H1 (cell line): ENCODE measurements around the gene ZMIZ1. TPM values are rescaled to one million over a fixed set of nuclear protein-coding genes. Genes with fewer than 3 reads are reported as not detected.

Experiments used
- CTCF ChIA-PET: fragments of 300-600 bp; sonication (Branson Sonifier 250); formaldehyde crosslinking; loops from one replicate; lab custom pipeline; 2021; ENCODE audit not compliant: partially characterized antibody; lab: Charles Lee
- POLR2A ChIA-PET: fragments of 300-600 bp; sonication (Branson Sonifier 250); formaldehyde crosslinking; loops from one replicate; lab custom pipeline; 2021; ENCODE audit warnings: inconsistent platforms; ENCODE audit not compliant: partially characterized antibody; lab: Charles Lee
- DNase-seq, 2 experiments: peaks; one replicate each; pipeline versions ENCODE4 v3.0.0 to v3.0.0-alpha.2; 2010 to 2022; ENCODE audit warnings: low spot score in 2 of 2, low read depth in 1 of 2, mixed read lengths in 1 of 2
- FAIRE-seq: peaks from 2 replicates; lab custom pipeline; 2011; peaks lifted over from hg19 to GRCh38; lab: Jason Lieb, UNC
- H2AFZ ChIP-seq: 2 replicates; pipeline ENCODE4 v1.8.1; 2012; ENCODE audit warnings: low read length, inconsistent platforms
- H2AK5ac ChIP-seq: 2 replicates; pipeline ENCODE4 v1.6.1; 2013; ENCODE audit warnings: low read depth, low read length
- H2BK120ac ChIP-seq: replicated peaks from 2 replicates; pipeline ENCODE3; 2013; ENCODE audit warnings: low read depth, low read length, inconsistent platforms
- H2BK12ac ChIP-seq: 2 replicates; pipeline ENCODE4 v1.6.1; 2013; ENCODE audit warnings: low read depth, low read length
- H2BK15ac ChIP-seq: 2 replicates; pipeline ENCODE4 v1.6.1; 2013; ENCODE audit warnings: low read length
- H2BK20ac ChIP-seq: 2 replicates; pipeline ENCODE4 v1.6.1; 2013; ENCODE audit warnings: low read length
- H2BK5ac ChIP-seq: 2 replicates; pipeline ENCODE4 v1.6.1; 2013; ENCODE audit warnings: low read depth, low read length
- H3K14ac ChIP-seq: 2 replicates; pipeline ENCODE4 v1.6.1; 2013; ENCODE audit warnings: inconsistent platforms; ENCODE audit not compliant: insufficient read length
- H3K18ac ChIP-seq: 2 replicates; pipeline ENCODE4 v1.6.1; 2013; ENCODE audit warnings: low read length; ENCODE audit errors: extremely low read depth
- H3K23ac ChIP-seq: 2 replicates; pipeline ENCODE4 v1.6.1; 2013; ENCODE audit warnings: inconsistent platforms; ENCODE audit not compliant: insufficient read length
- H3K23me2 ChIP-seq: 2 replicates; pipeline ENCODE4 v1.6.1; 2013; ENCODE audit warnings: low read depth, low read length
- H3K27ac ChIP-seq: 2 replicates; pipeline ENCODE4 v1.6.1; 2011; ENCODE audit warnings: low read depth, low read length, inconsistent platforms
- H3K27me3 ChIP-seq, 4 experiments: replicated peaks in 1 of 4; 1 replicate in 1 of 4; 2 replicates in 3 of 4; pipeline versions ENCODE4 v1.6.1 to v1.8.1; 2011 to 2013; ENCODE audit warnings: low read length in 3 of 4, mild to moderate bottlenecking in 3 of 4, inconsistent platforms in 2 of 4, mixed read lengths in 2 of 4, moderate library complexity in 1 of 4; ENCODE audit not compliant: control insufficient read depth in 3 of 4, insufficient read depth in 3 of 4; ENCODE audit errors: extremely low read depth in 1 of 4
- H3K36me3 ChIP-seq, 4 experiments: 2 replicates each; pipeline versions ENCODE4 v1.6.1 to v1.8.1; 2011 to 2013; ENCODE audit warnings: mild to moderate bottlenecking in 4 of 4, low read length in 3 of 4, moderate library complexity in 2 of 4, control low read depth in 1 of 4, inconsistent platforms in 1 of 4; ENCODE audit not compliant: insufficient read depth in 4 of 4, control insufficient read depth in 2 of 4
- H3K4ac ChIP-seq: replicated peaks from 2 replicates; pipeline ENCODE3; 2013; ENCODE audit warnings: low read length, low read depth, mixed read lengths, inconsistent platforms; ENCODE audit not compliant: insufficient read length
- H3K4me1 ChIP-seq, 4 experiments: replicated peaks in 1 of 4; 1 replicate in 1 of 4; 2 replicates in 3 of 4; pipeline versions ENCODE4 v1.6.1 to v1.8.1; 2011 to 2013; ENCODE audit warnings: low read length in 3 of 4, inconsistent platforms in 2 of 4, mixed read lengths in 1 of 4; ENCODE audit not compliant: insufficient read depth in 4 of 4, control insufficient read depth in 3 of 4
- H3K4me2 ChIP-seq, 2 experiments: 2 replicates each; pipeline versions ENCODE4 v1.6.1 to v1.8.1; 2011 to 2013; ENCODE audit warnings: low read depth in 2 of 2, low read length in 2 of 2, control low read depth in 1 of 2, inconsistent platforms in 1 of 2, mild to moderate bottlenecking in 1 of 2; ENCODE audit not compliant: insufficient read depth in 1 of 2
- H3K4me3 ChIP-seq, 4 experiments: fragments of 200-600, 300-600 bp in 1 of 4; sonication (generic), shearing (Covaris generic), sonication (Bioruptor Twin) in 1 of 4; 2 replicates each; pipeline versions ENCODE4 v1.5.1 to v1.8.1; 2011 to 2016; ENCODE audit warnings: low read length in 4 of 4, low read depth in 3 of 4, control low read depth in 2 of 4, inconsistent platforms in 2 of 4, mild to moderate bottlenecking in 2 of 4, mixed read lengths in 1 of 4, moderate library complexity in 1 of 4; ENCODE audit not compliant: insufficient read depth in 2 of 4; ENCODE audit errors: extremely low read depth in 1 of 4
- H3K56ac ChIP-seq: replicated peaks from 2 replicates; pipeline ENCODE3; 2013; ENCODE audit warnings: low read depth, mild to moderate bottlenecking, mixed read lengths, low read length, inconsistent platforms; ENCODE audit not compliant: insufficient read length
- H3K79me1 ChIP-seq: 2 replicates; pipeline ENCODE4 v1.6.1; 2013; ENCODE audit warnings: low read depth, low read length, control low read depth
- H3K79me2 ChIP-seq, 2 experiments: 2 replicates each; pipeline versions ENCODE4 v1.6.1 to v1.8.1; 2012 to 2013; ENCODE audit warnings: low read length in 2 of 2, mild to moderate bottlenecking in 2 of 2, inconsistent platforms in 1 of 2; ENCODE audit not compliant: insufficient read depth in 2 of 2, control insufficient read depth in 1 of 2
- H3K9ac ChIP-seq, 4 experiments: replicated peaks in 1 of 4; 1 replicate in 1 of 4; 2 replicates in 3 of 4; pipeline versions ENCODE4 v1.6.1 to v1.8.1; 2011 to 2013; ENCODE audit warnings: low read depth in 3 of 4, low read length in 3 of 4, control low read depth in 2 of 4, mild to moderate bottlenecking in 2 of 4, moderate library complexity in 2 of 4, inconsistent platforms in 1 of 4; ENCODE audit errors: extremely low read depth in 1 of 4
- H3K9me3 ChIP-seq, 2 experiments: 2 replicates each; pipeline versions ENCODE4 v1.6.1 to v1.8.1; 2012 to 2013; ENCODE audit warnings: mild to moderate bottlenecking in 2 of 2, moderate library complexity in 2 of 2, control low read depth in 1 of 2, inconsistent platforms in 1 of 2, low read depth in 1 of 2, low read length in 1 of 2, mixed read lengths in 1 of 2; ENCODE audit not compliant: insufficient read depth in 2 of 2
- H4K20me1 ChIP-seq, 2 experiments: replicated peaks in 1 of 2; 2 replicates each; pipeline versions ENCODE3 to v1.8.1; 2011 to 2013; ENCODE audit warnings: inconsistent platforms in 2 of 2, low read length in 2 of 2, mild to moderate bottlenecking in 1 of 2; ENCODE audit not compliant: insufficient read depth in 2 of 2, control insufficient read depth in 1 of 2
- H4K5ac ChIP-seq: 2 replicates; pipeline ENCODE4 v1.6.1; 2013; ENCODE audit warnings: low read length, low read depth, mixed read lengths, inconsistent platforms; ENCODE audit not compliant: insufficient read length
- H4K8ac ChIP-seq: 2 replicates; pipeline ENCODE4 v1.8.0; 2013; ENCODE audit warnings: mild to moderate bottlenecking, moderate library complexity, low read length, inconsistent platforms; ENCODE audit not compliant: insufficient read depth; ENCODE audit errors: extremely low read depth
- H4K91ac ChIP-seq: replicated peaks from 2 replicates; pipeline ENCODE3; 2013; ENCODE audit warnings: low read length, mixed read lengths, inconsistent platforms; ENCODE audit not compliant: insufficient read length
- ATF2 ChIP-seq: IDR thresholded peaks from 2 replicates; pipeline ENCODE4 v1.6.1; 2012; ENCODE audit warnings: low read length, inconsistent platforms
- ATF3 ChIP-seq: IDR thresholded peaks from 2 replicates; pipeline ENCODE4 v1.6.1; 2011; ENCODE audit warnings: low read depth, mild to moderate bottlenecking, low read length; ENCODE audit not compliant: insufficient read depth
- BCL11A ChIP-seq, 2 experiments: IDR thresholded peaks; one replicate each; pipeline ENCODE4 v1.6.1; 2011; ENCODE audit warnings: low read depth in 2 of 2, low read length in 2 of 2, mild to moderate bottlenecking in 2 of 2
- CBX5 ChIP-seq: fragments of 300-800, 300-1000 bp; sonication (generic); IDR thresholded peaks from 2 replicates; pipeline ENCODE4 v1.7.1; 2016; ENCODE audit warnings: antibody characterized with exemption, low read length, low read depth
- EP300 ChIP-seq, 2 experiments: IDR thresholded peaks; 1 replicate in 1 of 2; 2 replicates in 1 of 2; pipeline ENCODE4 v1.6.1; 2011 to 2012; ENCODE audit warnings: low read depth in 2 of 2, low read length in 2 of 2, mild to moderate bottlenecking in 2 of 2, borderline replicate concordance in 1 of 2, inconsistent platforms in 1 of 2, moderate library complexity in 1 of 2
- HDAC6 ChIP-seq: IDR thresholded peaks from one replicate; pipeline ENCODE4 v1.7.1; 2012; ENCODE audit warnings: low read depth, mild to moderate bottlenecking, inconsistent platforms, low read length, moderate library complexity
- NANOG ChIP-seq: IDR thresholded peaks from 2 replicates; pipeline ENCODE4 v1.6.1; 2011; ENCODE audit warnings: low read length, low read depth, mild to moderate bottlenecking, inconsistent platforms; ENCODE audit not compliant: insufficient read depth, poor library complexity, severe bottlenecking
- NRF1 ChIP-seq: IDR thresholded peaks from 2 replicates; pipeline ENCODE4 v1.6.1; 2011; ENCODE audit warnings: mild to moderate bottlenecking, low read depth, low read length, improper control_type of control experiment
- PHF8 ChIP-seq: fragments of 200-600 bp; sonication (generic); conservative IDR thresholded peaks from 2 replicates; pipeline ENCODE4 v1.7.1; 2012; ENCODE audit warnings: low read depth, mild to moderate bottlenecking, inconsistent platforms, low read length, moderate library complexity
- SIN3A ChIP-seq, 2 experiments: IDR thresholded peaks in 1 of 2; conservative IDR thresholded peaks in 1 of 2; 2 replicates each; pipeline ENCODE4 v1.6.1; 2011 to 2012; ENCODE audit warnings: low read length in 2 of 2, improper control_type of control experiment in 1 of 2, low read depth in 1 of 2, mild to moderate bottlenecking in 1 of 2
- TEAD4 ChIP-seq: IDR thresholded peaks from 2 replicates; pipeline ENCODE4 v1.6.1; 2012; ENCODE audit warnings: low read depth, low read length, inconsistent platforms, mixed read lengths
- WGBS, 2 experiments: shearing (Covaris generic) in 1 of 2; methylation state at CpG; one replicate each; pipeline versions ENCODE4 v1.1.6 to v1.1.7; 2013 to 2015; ENCODE audit warnings: low lambda C conversion rate in 2 of 2, mixed read lengths in 2 of 2, inconsistent platforms in 1 of 2, low coverage in 1 of 2, missing lambda C conversion rate in 1 of 2; ENCODE audit not compliant: insufficient replicate concordance in 2 of 2, insufficient coverage in 1 of 2, insufficient read length in 1 of 2; ENCODE audit errors: extremely low coverage in 1 of 2, missing lambda C conversion rate in 1 of 2; 5-methylcytosine and 5-hydroxymethylcytosine counted together
- polyA plus RNA-seq, 7 experiments: library from polyadenylated mRNA; depleted of rRNA in 3 of 7; stranded (reverse) in 5 of 7; unstranded in 2 of 7; fragments of >200 nt in 5 of 7; fragments of 200-250 nt in 2 of 7; gene quantifications; 1 replicate in 5 of 7; 2 replicates in 1 of 7; 4 replicates in 1 of 7; pipeline versions ENCODE4 v1.2.1 to v1.2.3, GENCODE V29; 2011 to 2013; ENCODE audit warnings: missing spikeins in 2 of 7, mixed read lengths in 2 of 7
- total RNA-seq: library from RNA; stranded (reverse); fragmentation: NEBNext Ultra II Directional; extraction: Animal tissue kit (Norgen Biotek cat#: 25700); gene quantifications from 2 replicates; pipeline ENCODE4 v1.2.1, GENCODE V29; 2021

The ZMIZ1 gene
- total and polyA plus RNA-seq, 2 of the 8 experiments (the other 6 are each of a cell fraction or from before 2014, with no cell fraction given): 8.1 to 28.0 TPM

GRCh38 chr10:79103585-79103984, 34.8 kb downstream of the ZMIZ1 start:
- H3K14ac ChIP-seq: no peak overlapping the region
- no peaks in the 10 kb centered on the region for H3K27me3 ChIP-seq
- H4K8ac ChIP-seq: no peak overlapping the region
- no peak overlapping the region for H2BK120ac ChIP-seq
- H3K4me3 ChIP-seq: no peak overlapping the region
- POLR2A ChIA-PET: no interaction called here
- H3K4ac ChIP-seq: no peak overlapping the region
- CTCF ChIA-PET: interaction anchor here (1.2 to 1.5 kb wide), 2 partner anchors 20 to 51 kb away, joined by 3 to 4 read pairs; no protein-coding TSS in a partner anchor
- H3K27ac ChIP-seq: no peak overlapping the region
- no peak overlapping the region for H4K5ac ChIP-seq
- no peaks in the 10 kb centered on the region; the same call in 1 of the 2 replicates for H3K23me2 ChIP-seq
- H2BK15ac ChIP-seq: no peak overlapping the region
- no peak overlapping the region for H3K18ac ChIP-seq
- 93% methylated on average over 6 of the region's 8 CpGs; no CpG with 5 or more reads in 1 of the 2 experiments for WGBS, 2 experiments
- no peak for DNase-seq
- no peak overlapping the region for H3K4me2 ChIP-seq
- H3K4me1 ChIP-seq: peaks cover 12 to 40% (median 26%) of the 10 kb centered on the region in 4 experiments
- no peak overlapping the region for H2BK20ac ChIP-seq
- FAIRE-seq: no peak
- H2AFZ ChIP-seq: no peak overlapping the region
- H2AK5ac ChIP-seq: no peak overlapping the region
- H3K56ac ChIP-seq: no peak overlapping the region
- no peak overlapping the region for H3K23ac ChIP-seq
- H2BK12ac ChIP-seq: no peak overlapping the region
- H3K79me2 ChIP-seq: peaks cover 8 to 99% of the 10 kb centered on the region in 2 experiments; a peak in 3 of 4 replicates
- peak overlapping the region; percentile 38; the same call in 1 of the 2 replicates for H2BK5ac ChIP-seq
- no peak overlapping the region for H3K9ac ChIP-seq
- H4K20me1 ChIP-seq: peaks cover 32 to 43% of the 10 kb centered on the region in 2 experiments
- no peak overlapping the region for H4K91ac ChIP-seq
- peaks cover 63% of the 10 kb centered on the region for H3K79me1 ChIP-seq
- H3K36me3 ChIP-seq: no peaks in the 10 kb centered on the region
- no peaks in the 10 kb centered on the region for H3K9me3 ChIP-seq
- TF ChIP-seq SIN3A (conservative IDR thresholded peaks at IDR 0.05 in 1 of 2, IDR thresholded peaks at IDR 0.05 in 1 of 2; ENCODE audit: low read depth in 1 of 2, low read length in 2 of 2) (no peak), CBX5 (no peak), BCL11A (IDR thresholded peaks at IDR 0.05; ENCODE audit: low read depth in 2 of 2, low read length in 2 of 2) (no peak), ATF3 (no peak), NRF1 (no peak), HDAC6 (no peak), ATF2 (no peak), PHF8 (no peak), NANOG (no peak), TEAD4 (no peak), EP300 (IDR thresholded peaks at IDR 0.05; ENCODE audit: borderline replicate concordance in 1 of 2, low read depth in 2 of 2, low read length in 2 of 2) (no peak)
